HG03108 (cell line): ENCODE results near the gene NEIL3.
"Not testable (repeated sequence)": the region's sequence is repeated elsewhere in the genome, so short reads cannot be mapped to it uniquely, and the experiment has no call there.

Experiments
- ATAC-seq: cut with Tn5 transposase; IDR thresholded peaks from one replicate; pipeline ENCODE4 v1.9.1; 2021; ENCODE audit warnings: moderate library complexity; ENCODE audit not compliant: unreplicated experiment

Gene NEIL3

GRCh38 chr4:177301126-177301639, 8.5 kb upstream of the NEIL3 start:
- no peak for ATAC-seq

- ATAC-seq, result no peak
Measured at GRCh38 chr4:177302371-177303100, 7.1 kb upstream of the NEIL3 start.

GRCh38 chr4:177304094-177304493, 5.6 kb upstream of the NEIL3 start:
- no peak for ATAC-seq

DNA sequence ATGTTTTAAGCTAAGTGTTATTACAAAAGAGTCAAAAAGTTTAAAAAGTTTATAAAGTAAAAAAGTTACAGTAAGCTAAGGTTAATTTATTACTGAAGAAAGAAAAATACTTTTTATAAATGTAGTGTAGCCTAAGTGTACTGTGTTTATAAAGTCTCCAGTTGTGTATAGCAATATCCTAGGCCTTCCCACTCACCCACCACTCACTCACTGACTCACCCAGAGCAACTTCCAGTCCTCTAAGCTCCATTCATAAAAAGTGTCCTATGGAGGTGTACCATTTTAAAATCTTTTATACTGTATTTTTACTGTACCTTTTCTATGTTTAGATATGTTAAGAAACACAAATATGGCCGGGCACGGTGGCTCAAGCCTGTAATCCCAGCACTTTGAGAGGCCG, 4.8 kb upstream of the NEIL3 start:
- not testable (repeated sequence) for ATAC-seq

- no peak for ATAC-seq
Measured at GRCh38 chr4:177308125-177308524, 1.5 kb upstream of the NEIL3 start.

GRCh38 chr4:177308847-177309521, 690 bp upstream of the NEIL3 start:
- no peak for ATAC-seq

GRCh38 chr4:177311589-177311988, 1.9 kb downstream of the NEIL3 start:
- no peak for ATAC-seq

GRCh38 chr4:177313263-177313662, 3.6 kb downstream of the NEIL3 start:
- ATAC-seq, result no peak

- no peak for ATAC-seq
Measured at GRCh38 chr4:177315767-177316464, 6.2 kb downstream of the NEIL3 start.

- no peak for ATAC-seq
Measured at GRCh38 chr4:177320721-177321120, 11.0 kb downstream of the NEIL3 start.

GRCh38 chr4:177321647-177322046, 12.0 kb downstream of the NEIL3 start:
- ATAC-seq, result no peak

- no peak for ATAC-seq
Measured at GRCh38 chr4:177322266-177322665, 12.6 kb downstream of the NEIL3 start.

- no peak for ATAC-seq
Measured at GRCh38 chr4:177322881-177323280, 13.2 kb downstream of the NEIL3 start.

DNA sequence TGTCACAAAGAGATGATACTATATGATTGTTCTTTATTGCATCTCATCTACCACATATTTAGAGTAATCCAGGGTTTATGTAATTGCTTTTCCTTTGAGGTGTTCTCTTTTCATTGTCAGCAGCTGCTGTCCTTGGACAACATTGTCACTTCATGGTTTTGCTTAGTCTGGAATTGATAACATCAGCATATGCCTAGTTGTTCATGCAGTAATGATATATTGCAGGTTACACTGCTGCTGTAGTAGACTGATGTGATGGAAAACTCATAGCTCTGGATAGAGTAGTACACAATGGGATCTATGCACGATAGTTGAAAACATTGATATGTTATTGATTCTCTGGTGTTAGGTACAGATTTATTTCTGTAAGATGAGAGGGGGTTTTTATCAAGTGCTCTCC, 13.7 kb downstream of the NEIL3 start:
- ATAC-seq, result no peak

DNA sequence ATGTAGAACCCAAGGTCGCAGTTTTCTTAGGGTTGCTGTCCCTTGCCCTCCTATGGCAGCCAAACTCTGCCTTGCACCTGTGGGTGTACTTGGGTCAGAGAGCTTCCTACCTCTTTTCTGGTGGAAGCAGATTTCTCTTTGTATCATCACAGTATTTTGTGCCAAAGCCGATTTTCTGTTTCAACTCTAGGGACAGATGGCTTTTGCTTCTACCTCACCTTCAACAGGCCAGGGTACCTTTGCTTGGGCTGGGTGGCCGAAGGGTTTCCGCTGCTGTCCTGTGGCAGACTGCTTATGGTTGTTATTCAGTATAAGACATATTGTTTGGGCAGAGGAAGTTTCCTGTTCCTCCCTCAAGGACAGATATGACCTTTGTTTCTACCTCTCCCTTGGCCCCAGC, 22.4 kb downstream of the NEIL3 start:
- ATAC-seq, result no peak

- ATAC-seq, result peak; percentile 91
Measured at GRCh38 chr4:177339477-177340374, 30.1 kb downstream of the NEIL3 start.

DNA sequence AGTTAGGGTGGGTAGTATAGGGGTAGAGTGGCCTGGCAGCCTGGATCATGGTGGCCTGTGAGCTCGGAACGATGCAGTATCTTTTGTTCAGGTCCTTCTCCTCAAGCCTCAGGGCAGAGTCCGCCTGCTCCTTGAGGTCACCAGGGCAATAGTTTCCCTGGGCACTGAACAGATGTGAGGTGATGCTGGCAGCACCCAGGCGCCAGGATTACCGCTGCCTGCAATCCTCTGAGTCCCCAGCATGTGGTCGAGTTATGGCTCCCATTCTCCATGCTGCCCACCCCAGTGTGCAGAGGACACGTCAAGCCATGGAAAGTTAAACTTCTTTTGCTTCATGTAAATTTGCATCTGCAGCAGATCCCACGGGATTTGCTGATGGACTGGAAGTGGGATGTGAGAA, 38.7 kb downstream of the NEIL3 start:
- ATAC-seq, result no peak

GRCh38 chr4:177349191-177349590, 39.5 kb downstream of the NEIL3 start:
- ATAC-seq, result no peak

- no peak for ATAC-seq
Measured at GRCh38 chr4:177351622-177352244, 42.1 kb downstream of the NEIL3 start.

DNA sequence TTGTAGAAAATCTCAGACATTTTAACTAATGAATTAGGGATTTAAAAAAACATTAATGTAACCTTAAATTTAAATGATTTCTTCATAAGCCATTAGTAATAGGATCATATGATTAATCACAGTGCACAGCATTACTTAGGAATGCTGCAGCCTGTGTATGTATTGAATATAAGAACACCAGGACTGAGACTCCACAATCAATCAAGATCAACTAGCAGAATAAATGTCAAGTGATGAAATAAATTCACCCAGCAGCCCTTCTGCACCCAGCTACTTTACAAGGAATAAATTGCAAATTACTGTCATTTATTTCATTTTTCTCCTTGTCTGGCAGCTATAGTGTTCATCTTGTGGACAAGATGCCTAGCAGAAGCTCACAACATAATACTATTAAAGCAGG, 46.5 kb downstream of the NEIL3 start:
- ATAC-seq, result no peak
